HG02943 (cell line): ENCODE data around the gene MAGEA6.
A peak's percentile ranks its signal among the peaks of the same experiment; 100 is the strongest.
"Not testable (repeated sequence)": the region's sequence is repeated elsewhere in the genome, so short reads cannot be mapped to it uniquely, and the experiment has no call there.

Experiments used
- ATAC-seq: cut with Tn5 transposase; IDR thresholded peaks from one replicate; pipeline ENCODE4 v1.9.1; 2021; ENCODE audit warnings: mild to moderate bottlenecking, low read depth, moderate library complexity; ENCODE audit not compliant: unreplicated experiment

The MAGEA6 gene, protein sequence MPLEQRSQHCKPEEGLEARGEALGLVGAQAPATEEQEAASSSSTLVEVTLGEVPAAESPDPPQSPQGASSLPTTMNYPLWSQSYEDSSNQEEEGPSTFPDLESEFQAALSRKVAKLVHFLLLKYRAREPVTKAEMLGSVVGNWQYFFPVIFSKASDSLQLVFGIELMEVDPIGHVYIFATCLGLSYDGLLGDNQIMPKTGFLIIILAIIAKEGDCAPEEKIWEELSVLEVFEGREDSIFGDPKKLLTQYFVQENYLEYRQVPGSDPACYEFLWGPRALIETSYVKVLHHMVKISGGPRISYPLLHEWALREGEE

DNA sequence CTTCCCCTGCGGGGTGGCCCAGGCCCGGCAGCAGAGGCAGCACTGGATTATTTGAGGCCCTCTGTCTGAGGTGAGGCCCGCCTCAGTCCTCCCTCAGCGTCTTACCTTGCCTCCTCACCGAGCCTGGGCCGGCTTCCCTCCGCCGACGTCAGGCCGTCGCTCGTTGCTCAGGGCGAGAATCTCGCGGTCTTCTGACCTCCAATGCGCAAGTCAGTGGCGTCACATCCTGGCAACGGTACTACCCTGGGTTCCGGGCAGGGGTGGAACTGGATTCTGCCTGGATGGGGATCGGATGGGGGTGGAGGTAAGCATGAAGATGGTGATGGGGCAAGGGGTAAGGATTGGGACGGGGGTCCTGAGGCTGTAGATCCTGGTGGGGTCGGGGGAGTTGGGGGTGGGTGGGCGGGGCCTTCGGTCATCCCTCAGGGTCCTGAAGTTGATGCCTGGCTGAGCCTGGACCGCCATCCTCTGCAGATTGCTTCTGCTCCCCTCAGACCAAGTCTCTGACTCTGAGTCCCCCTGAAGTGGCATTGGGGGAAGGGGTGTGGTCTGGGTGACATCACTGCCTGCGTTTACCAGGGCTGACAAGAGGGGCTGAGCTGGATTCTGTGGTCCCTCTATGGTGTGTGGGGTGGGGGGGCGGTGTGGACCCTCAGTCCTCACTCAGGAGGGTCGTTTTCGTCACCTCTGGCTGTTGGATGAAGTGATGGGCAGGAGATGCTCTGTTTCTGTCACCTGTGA, at the start of gene MAGEA6:
Gene MAGEA6 (minus strand): TSS at position 141 of the 741 bp plus-strand sequence. CDS start 2,039 bp downstream, outside the sequence.
- ATAC-seq = not testable (repeated sequence)

GRCh38 chrX:152819266-152819665, 49.8 kb upstream of the MAGEA6 start:
- no peak for ATAC-seq

DNA sequence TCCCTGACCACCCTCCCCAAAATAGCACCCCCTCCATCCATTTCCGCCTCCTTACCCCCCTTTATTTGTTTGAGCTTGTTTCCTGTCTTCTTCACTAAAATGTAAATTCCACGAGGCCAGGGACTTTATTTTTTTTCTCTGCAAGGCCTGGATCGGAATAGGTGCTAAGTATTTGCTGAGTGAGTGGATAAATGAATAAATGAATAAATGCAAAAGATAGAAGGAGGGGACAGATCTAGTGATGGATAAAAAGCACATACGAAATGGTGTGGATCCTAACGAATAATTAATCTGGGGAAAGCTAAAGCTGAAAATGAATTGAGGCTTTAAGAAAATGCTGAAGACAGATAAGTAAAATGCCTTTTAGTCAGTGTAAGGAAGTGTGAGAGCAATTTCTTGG, 48.9 kb upstream of the MAGEA6 start:
- no peak for ATAC-seq

- ATAC-seq = no peak
These were observed 47.7 kb upstream of the MAGEA6 start for GRCh38 chrX:152817078-152817764.

DNA sequence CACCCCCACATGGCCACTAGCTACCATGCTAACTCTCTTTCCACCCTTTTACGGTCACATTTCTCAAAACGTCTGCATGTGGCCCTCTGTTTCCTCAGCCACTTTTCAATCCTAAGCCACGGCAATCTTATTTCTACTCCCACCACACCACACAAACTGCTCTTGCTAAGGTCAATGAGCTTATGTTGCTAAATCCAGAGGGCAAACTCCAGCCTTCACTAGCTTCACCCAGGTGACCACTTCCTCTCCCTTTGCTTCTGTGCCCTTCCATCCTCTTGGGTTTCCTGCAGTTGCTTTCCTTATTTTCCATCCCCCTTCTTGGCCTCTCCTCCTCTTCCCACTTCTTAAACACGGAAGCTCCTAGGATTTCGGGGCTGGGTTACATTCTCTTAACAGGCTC, 44.6 kb upstream of the MAGEA6 start:
- no peak for ATAC-seq

DNA sequence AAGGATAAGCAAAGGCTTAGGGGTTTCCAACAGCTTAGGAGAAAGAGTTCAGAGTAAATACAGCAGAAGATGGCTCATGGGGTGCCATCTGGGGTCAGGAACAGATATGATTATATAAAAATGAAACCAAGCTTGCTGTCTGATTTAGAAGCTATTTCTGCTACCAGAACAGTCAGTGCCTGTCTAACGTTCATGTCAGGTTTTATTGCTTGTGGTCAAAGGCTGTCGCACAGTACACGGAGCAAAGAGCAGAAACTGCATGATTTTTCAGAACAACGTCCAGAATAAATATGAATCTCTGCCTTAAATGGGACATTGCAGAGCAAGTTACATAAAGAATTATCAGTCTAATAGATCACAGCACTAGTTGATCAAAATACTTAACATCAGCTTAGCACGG, 43.7 kb upstream of the MAGEA6 start:
- ATAC-seq = no peak

GRCh38 chrX:152810403-152810802, 40.9 kb upstream of the MAGEA6 start:
- ATAC-seq = no peak

GRCh38 chrX:152806035-152806434, 36.5 kb upstream of the MAGEA6 start:
- ATAC-seq = no peak

DNA sequence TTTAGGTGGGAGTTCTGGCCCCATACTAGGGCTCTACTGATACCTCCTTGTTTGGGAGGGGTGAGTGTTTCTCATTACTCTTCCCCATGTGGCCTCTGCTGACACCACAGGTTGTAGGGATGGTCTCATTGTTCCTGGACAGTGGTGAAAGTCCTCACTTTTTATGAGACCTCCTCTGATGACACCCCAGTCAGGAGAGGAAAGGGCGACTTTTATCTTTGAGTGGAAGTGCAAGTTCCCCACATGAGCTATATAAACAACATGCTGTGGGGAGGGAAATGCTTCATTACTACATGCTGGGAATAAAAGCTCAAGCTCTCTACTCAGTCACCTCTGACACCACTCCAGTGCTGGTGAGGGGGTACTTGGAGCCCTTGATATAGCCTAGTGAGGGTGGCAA, 29.5 kb upstream of the MAGEA6 start:
- ATAC-seq = no peak

- peak; percentile 69 for ATAC-seq
These were observed 17.6 kb upstream of the MAGEA6 start for GRCh38 chrX:152787062-152787461.

GRCh38 chrX:152766562-152766961, 2.9 kb downstream of the MAGEA6 start:
- ATAC-seq = not testable (repeated sequence)

- ATAC-seq = not testable (repeated sequence)
These were observed 7.9 kb downstream of the MAGEA6 start for GRCh38 chrX:152761582-152761981.

DNA sequence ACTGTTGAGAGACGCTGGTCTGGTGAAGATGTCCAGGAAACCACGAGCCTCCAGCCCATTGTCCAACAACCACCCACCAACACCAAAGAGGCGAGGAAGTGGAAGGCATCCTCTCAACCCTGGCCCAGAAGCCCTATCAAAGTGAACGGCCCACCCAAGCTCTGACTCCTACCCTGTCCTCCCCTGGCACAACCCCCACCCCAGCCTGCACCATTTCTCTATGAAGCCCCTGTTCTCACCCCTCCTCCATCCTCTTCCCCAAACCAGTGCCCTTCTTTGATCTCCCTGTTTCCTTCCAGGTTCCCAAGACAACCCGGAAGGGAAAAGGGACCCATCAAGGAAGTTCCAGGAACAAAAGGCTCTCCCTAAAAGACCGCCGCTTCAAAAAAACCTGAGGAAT, 9.9 kb downstream of the MAGEA6 start:
- not testable (repeated sequence) for ATAC-seq

- ATAC-seq = not testable (repeated sequence)
These were observed 10.6 kb downstream of the MAGEA6 start, which contains the start of gene CSAG3 for GRCh38 chrX:152758918-152759317. TSS of gene CSAG3 (plus strand) at chrX:152759218.

- ATAC-seq = not testable (repeated sequence)
These were observed 14.6 kb downstream of the MAGEA6 start for GRCh38 chrX:152754871-152755270.

GRCh38 chrX:152753686-152754650, 15.5 kb downstream of the MAGEA6 start, which contains the start of gene MAGEA2:
TSS of gene MAGEA2 (minus strand) at chrX:152753842. CDS start at chrX:152751363, 2,479 bp downstream.
- not testable (repeated sequence) for ATAC-seq

DNA sequence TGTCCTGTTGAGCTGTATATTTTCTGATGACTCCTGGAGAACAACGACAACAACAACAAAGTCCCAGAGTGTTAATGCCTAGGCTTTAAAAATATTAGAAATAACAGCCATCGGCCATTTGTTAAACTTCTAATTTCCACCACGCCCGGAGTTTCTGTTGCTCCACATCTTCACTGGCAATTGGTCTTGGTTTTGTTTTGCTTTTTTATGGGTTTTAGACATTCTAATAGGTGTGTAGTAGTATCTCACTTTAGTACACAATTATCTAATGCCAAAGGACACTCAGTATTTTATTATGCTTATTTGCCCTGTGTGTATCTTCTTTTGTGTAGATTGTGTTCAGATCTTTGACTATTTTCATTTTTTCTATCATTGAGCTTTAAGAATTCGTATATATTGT, 30.9 kb downstream of the MAGEA6 start:
- no peak for ATAC-seq

DNA sequence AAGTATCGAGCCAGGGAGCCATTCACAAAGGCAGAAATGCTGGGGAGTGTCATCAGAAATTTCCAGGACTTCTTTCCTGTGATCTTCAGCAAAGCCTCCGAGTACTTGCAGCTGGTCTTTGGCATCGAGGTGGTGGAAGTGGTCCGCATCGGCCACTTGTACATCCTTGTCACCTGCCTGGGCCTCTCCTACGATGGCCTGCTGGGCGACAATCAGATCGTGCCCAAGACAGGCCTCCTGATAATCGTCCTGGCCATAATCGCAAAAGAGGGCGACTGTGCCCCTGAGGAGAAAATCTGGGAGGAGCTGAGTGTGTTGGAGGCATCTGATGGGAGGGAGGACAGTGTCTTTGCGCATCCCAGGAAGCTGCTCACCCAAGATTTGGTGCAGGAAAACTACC, 33.0 kb downstream of the MAGEA6 start:
- not testable (repeated sequence) for ATAC-seq

GRCh38 chrX:152735860-152736511, 33.5 kb downstream of the MAGEA6 start:
- ATAC-seq = no peak
